ENCODE data around the gene RNF2.
"Not testable (repeated sequence)": the region's sequence is repeated elsewhere in the genome, so short reads cannot be mapped to it uniquely, and the experiment has no call there.

Gene RNF2

DNA sequence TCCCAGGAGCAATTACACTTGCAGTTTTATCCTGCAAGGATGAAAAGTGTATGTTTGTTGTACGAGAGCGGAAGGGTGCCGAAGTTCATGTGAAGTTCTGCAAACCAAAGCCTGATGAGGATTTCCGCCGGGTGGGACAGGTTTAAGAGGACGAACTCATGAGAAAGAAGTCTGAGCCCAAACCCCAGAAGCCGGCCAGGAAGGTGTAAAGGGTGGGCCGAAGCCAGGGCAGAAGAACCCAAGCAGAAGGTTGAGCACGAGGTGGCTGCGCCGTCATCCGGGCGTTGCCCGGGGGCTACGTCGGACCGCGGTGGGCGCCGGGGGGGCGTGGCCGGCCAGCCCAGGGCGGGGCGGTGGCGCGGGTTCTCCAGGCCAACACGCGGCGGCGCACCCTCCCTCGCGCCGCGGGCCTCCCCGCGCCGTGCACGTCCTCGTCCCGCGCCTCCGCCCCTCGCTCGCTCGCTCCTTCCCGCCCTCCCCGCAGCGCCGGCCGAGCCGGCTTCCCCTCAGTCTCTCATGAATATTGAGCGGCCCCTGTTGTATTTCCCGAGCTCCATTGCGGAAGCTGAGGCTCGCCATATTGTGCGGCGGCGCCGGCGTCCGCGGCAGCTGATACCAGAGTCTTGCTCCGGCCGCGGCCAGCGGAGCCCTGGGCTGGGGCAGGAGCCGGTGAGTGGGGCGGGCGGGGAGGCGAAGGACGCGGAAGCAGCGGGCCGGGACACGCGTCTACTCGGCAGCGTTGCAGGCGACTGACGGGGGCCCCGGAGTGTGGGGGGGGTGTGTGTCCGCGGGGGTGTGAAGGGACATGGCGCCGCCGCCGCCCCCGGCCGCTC is at the start of gene RNF2:
RNF2 (plus strand) TSS at position 578 of the 833 bp plus-strand sequence. CDS start 41,996 bp downstream, outside the sequence.
- peak; percentile 5 for DNase-seq

DNA sequence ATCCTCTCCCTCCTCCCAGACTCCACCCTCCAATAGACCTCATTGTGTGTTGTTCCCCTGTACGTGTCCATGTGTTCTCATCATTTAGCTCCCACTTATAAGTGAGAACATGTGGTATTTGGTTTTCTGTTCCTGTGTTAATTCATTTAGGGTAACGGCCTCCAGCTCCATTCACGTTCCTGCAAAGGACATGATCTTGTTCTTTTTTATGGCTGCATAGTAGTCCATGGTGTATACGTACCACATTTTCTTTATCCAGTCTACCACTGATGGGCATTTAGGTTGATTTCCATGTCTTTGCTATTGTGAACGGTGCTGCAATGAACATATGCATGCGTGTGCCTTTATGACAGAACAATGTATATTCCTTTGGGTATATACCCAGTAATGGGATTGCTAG is 45.4 kb upstream of the RNF2 start:
- DNase-seq, result not testable (repeated sequence)

DNA sequence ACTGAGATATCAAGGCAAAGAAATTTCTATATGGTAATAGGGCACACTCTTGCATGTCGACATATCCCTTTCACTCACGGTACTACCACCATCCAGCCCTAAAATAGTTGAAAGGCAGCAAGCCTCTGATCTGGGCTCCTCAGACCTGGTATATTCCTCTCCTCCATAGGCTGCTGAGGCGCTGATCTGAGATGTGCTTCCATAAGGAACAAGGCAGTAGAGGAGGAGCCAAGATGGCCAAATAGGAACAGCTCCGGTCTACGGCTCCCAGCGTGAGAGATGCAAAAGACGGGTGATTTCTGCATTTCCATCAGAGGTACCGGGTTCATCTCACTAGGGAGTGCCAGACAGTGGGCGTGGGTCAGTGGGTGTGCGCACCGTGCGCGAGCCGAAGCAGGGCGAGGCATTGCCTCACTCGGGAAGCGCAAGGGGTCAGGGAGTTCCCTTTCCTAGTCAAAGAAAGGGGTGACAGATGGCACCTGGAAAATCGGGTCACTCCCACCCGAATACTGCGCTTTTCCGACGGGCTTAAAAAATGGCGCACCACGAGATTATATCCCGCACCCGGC is 44.0 kb upstream of the RNF2 start:
- not testable (repeated sequence) for DNase-seq

DNA sequence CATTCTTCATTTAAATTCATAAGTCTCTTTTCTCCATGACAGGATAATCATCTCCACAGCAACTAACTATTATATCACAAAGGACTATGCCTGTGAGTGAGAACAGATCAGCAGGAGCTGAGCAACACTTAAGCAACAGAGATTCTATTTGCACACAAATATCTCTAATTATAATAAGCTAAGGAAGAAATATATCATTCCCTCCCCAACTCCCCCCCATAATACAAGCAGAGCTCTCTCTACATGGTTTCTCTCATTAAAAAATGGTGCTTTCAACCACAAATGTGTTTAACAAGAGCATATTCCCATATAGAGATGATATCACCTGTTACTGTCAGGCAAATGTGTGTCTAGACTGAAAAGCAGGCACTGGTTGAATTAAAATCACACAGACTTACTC is 36.5 kb upstream of the RNF2 start:
- DNase-seq, result no peak

DNA sequence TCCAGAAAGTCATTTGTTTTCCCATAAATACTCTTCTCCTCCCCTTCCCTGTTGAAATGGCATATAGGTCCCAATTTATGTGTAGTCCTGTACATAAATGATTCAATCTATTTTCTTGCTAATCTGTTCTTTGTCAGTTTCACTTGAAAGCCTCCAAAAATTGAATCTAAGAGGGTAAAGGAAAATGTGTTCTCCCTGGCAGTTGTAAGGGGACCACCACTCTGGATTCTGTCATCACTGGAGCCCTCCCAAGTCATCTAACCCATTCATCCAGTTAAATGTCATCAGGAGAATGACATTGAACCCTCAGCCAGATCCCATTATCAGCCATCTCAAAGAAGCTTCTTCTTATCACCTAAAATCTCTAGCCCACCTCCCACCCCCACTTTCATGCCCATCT is 35.0 kb upstream of the RNF2 start:
- no peak for DNase-seq

DNA sequence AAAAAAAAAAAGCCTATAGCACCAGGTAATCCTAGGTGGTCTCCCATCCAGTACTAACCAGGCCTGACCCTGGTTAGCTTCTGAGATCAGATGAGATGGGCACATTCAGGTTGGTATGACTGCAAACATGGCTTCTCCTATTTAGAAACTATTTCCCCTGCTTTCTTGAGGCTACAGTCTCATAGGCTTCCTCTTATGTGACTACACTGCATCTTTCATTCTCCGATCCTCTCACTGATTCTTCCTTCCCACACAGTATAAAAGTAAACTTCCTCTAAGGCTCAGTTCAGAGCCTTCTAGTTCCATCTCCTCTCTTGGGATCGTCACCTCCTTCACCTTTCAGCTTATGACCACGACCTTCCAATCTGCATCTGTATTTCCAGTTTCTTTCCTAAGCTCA is 30.4 kb upstream of the RNF2 start:
- DNase-seq, result no peak

DNA sequence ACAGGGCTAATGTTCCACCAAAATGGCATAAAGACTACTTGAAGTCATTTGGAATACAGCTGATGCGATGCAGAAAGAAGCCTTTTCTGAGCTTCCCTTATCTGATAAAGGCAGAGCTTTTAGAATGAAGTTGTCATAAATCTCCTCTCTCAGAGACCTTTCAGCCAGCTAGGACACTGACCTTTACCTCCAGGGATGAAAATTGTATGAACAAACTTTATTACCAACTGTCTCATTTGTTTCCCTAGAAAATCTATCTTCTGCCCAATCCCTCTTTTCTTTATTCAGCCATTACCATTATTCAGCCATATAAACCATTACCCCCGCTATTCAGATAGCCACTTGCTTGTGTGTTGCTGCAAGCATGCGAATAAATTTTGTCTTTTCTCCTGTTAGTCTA is 29.7 kb upstream of the RNF2 start:
- DNase-seq, result no peak

DNA sequence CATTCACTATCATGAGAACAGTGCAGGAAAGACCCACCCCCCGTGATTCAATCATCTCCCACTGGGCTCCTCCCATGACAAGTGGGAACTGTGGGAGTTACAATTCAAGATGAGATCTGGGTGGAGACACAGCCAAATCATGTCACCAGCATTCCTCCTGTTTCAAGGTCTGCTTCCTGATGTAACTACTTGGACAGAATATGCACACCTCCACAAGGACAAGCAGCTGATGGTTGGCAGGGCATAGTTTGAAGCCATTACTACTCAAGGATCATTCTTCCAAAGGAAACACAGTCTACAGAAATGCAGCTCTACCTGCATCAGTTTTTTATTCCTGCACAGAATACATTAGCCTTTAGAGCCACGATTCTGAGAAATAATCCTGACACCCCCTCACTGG is 28.5 kb upstream of the RNF2 start:
- no peak for DNase-seq

DNA sequence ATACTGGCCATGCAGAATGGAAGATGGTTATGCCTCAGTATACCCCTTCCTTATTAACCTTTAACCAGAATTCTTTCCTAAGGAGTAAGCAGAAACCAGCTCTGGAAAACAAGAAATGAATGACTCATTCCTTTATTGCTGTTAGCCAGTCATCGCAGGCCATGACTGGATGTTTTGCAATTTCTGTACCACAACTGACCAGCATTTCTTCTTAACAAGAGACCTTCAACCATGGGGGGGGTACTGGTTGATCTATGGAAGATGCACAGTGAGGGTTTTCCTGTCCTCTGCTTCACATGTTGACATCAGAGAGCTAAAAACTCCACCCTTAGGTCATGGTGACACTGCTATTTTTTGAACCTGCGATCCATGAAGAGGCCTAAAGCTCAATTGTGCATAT is 28.0 kb upstream of the RNF2 start:
- no peak for DNase-seq

DNA sequence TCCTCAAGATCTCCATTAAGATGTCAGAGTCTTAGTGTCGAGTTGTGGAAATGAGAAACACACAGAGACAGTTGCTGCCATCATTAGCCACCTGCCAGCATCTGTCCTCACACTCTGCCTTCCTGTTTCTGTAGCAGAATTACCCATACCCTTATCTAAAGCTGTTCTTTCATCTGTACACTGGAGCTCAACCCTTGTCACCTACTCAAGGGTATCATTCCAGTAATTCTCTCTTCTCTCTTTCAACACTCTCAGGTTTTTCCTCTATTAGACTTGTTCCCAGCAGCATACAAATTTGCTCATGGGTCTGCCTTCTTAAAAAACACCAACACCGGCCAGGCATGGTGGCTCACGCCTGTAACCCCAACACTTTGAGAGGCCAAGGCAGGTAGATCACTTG is 27.4 kb upstream of the RNF2 start:
- DNase-seq, result no peak

DNA sequence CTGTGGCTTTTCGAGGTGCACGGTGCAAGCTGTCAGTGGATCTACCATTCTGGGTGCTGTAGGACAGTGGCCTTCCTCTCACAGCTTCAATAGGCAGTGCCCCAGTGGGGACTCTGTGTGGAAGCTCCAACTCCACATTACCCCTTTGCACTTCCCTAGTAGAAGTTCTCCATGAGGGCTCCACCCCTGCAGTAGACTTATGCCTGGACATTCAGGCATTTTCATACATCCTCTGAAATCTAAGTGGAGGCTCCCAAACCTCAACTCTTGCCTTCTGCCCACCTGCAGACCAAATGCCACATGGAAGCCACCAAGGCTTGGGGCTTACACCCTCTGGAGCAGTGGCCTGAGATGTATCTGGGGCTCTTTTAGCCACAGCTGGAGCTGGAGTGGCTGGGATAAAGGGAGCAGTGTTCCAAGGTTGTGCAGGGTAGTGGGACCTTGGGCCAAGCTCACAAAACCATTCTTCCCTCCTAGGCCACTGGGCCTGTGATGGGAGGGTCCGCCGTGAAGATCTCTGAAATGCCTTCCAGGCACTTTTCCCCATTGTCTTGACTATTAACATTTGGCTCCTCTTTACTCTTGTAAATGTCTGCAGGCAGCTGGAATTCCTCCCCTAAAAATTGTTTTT is 18.0 kb upstream of the RNF2 start:
- no peak for DNase-seq

DNA sequence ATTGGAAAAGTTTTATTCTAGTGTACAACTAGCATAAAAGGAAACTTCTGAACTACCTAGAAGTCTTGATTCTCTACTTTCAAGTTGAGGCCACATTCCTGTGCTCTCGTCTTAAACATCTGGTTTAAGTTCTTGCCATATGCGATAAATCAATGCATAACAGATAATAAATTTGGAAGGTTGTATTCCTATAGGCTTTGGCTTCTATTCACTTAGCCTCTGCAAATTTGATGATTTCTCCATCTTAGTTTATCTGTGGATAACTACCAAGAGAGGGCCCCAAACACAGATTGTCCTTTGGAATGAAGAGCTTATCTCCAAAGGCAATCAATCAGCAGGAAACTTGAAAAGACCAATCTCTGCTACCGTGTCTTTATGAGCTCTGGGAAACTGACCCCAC is 11.7 kb upstream of the RNF2 start:
- DNase-seq, result no peak

DNA sequence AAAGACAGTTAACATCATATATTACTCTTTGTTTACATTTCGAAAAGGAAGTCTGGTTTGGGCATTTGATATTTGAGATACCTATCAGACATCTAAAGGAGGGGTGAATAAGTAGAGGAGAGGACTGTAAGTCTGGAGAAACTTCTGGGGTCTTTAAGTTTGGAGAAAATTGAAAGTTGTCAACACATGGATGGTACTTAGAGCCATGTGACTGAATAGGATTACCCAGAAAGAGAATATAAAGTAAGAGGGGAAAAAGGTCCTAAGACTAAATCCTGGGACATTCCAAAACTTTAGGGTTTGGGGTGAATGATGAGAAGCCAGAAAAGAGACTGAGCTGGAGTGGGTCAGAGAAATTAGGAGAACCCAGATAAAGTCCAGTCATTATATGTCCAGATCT is 10.1 kb upstream of the RNF2 start:
- DNase-seq, result no peak

DNA sequence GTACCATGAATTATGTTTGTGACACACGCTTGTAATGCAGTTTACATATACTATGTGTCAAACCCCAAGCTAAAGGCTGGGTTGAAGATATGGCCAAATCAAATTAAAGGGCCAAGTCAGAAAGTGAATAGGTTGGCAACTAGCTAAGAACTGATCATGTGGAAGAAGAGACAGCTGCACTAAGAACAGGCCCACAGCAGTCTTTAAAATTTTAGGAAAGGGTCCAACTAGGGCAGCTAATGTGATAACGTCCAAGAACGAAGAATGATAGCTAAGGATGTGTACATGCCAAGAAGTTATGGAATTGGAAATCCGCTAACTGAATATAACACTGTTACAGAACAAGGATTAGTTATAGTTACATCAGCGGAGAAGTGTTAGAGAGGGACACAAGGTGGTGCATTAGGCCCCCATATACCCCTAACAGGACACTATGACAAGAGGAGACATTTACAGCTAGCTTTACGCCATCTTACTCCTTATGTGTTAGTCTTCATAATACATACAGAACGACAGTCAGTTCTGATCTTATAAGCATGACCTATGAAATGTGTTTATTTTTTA is 6.5 kb upstream of the RNF2 start:
- DNase-seq, result no peak

DNA sequence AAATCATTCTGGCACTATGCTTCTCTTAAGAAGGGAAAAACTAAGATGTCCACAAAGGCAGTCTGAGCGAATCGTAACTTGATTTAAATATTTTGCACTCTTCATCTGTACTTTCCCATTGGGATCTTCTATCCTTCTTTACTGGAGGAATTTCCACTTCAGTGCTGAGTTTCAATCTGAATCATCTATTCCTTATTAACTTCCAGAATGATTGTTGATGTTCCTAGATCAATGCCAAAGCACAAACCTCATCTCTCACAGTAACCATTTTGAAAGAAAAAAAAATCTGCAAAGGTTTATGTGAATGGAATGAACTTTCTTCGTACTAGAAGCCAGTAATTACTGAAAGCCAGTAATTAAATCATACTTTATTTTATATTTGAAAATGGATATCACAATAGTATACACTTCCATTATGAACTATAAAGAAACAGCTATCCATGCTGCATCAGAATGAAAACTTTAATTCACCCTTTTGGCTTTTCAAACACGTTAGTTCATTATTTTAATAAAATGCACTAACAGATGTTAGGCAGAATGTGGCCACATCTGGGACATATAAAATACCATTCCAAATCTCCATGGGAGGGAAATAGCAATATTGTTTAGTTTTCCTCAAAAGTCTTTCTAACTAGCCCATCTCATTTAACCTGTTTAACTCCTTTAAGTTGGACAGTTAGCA is 5.5 kb upstream of the RNF2 start:
- no peak for DNase-seq

DNA sequence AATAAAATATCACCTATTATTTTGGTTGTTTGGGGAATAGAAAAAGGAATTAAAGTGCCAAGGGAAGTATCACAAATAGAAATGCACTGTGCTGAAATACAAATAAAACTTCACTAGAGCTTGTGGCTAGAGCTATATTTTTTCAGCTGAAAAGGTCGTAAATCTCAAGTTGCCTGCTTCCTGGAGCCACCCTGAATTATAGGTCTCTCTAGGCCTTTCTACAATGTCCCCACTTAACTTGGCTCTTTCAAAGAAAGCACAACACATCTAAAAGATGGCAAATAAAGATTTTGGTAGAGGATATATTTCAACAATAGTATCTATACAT is 5.0 kb upstream of the RNF2 start:
- DNase-seq, result no peak

DNA sequence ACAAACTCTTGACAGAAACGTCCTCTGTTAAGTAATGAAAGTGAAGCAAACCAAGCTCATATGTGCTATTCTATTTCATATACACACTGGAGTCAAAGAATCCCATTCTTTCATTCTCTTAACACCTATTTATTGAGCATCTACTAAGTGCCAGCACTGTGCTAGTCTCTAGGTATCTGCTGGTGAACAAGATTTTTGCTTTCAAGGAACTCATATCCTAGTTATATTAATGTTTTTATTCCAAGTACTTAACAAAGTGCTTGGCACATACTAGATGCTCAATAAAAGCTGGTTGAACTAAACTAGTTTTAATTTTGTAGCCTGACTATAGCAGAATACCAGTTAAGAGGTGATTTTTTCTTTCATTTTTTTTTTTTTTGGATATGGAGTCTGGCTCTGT is 3.6 kb upstream of the RNF2 start:
- DNase-seq, result no peak

DNA sequence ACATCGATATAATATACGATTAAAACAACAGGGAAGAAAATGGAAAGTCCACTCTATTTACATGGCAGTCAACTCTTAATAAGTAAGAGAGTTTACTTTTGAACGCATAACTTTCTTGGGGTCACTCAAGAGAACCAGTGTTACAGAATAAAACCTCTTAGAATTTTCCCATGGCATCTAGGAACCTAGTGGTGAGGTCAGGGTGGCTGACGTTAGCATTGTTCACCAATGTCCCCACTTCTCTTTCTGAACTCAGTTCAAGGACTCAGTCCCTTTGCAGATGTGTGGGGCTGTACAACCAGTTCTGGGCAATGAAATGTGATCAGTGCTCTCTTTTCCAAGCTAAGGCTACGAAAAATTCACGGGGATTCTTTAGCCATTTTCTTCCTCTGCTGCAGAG is 2.6 kb upstream of the RNF2 start:
- no peak for DNase-seq

DNA sequence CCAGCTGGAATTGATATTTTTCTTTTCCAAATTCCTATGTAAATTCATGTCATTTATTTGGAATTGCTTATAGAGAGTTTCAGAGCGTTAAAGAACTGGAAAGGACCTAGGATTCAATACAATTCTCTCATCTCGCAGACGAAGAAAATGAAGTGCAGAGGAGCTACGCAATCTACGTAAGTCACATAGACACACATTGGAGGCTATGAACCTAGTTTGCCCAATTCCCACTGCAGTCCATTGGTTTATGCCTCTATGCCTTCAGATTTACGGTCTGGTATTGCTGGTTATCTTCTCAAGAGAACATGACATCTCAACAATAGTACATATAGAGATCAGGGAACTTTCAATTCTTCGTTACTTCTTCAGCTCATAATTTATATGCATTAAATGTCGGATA is 971 bp upstream of the RNF2 start:
- no peak for DNase-seq

DNA sequence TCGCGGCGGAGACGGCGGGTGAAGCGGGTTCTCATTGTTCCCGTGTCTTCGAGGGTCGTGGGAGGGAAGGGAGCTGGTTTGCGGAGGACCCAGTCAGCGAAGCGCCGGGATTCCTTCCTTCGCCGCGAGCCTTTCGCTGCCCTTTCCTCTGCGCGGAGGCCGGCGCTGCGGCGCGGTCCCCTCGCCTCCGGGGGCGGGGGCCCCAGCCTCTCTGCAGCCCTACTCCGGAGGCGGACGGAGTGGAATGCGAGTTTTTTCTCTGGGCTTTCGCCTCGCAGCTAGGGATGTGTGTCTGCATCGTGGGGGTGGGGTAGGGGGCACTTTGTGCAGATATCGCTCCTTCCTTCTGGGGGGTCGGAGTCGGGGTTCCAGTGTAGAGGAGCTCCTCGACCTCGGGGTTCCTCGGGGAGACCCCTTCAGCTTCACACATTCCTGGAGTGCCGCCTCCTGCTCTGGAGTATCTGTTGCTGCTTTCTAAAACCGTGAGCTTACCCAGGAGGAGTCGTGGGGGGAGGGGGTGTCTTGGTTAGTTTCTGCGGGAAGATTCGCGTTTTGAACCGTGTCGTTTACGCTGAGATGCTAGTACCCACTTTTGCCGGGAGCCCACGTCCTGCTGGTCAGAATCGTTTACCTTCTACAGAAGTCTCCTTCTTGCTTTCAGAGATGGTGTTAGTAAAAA is 595 bp downstream of the RNF2 start:
- peak; percentile 5 for DNase-seq

DNA sequence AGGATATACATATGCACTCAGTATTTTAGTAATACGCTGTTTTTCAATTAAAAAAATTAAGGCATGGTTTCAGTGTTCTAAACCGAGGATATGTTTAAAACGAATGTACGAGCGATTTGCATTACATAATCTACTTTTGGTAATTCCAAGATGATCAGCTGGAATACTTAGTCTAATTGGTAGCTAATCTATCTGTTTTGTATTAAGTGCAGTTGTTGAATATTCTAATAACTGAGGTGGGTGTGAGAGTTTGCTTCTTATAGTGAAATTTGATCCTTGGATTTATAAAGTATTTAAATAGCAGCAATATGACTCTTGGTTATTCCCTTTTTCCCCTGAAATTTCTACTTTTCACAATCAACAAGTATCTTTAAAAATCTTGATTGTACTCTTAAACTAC is 1.3 kb downstream of the RNF2 start:
- no peak for DNase-seq

DNA sequence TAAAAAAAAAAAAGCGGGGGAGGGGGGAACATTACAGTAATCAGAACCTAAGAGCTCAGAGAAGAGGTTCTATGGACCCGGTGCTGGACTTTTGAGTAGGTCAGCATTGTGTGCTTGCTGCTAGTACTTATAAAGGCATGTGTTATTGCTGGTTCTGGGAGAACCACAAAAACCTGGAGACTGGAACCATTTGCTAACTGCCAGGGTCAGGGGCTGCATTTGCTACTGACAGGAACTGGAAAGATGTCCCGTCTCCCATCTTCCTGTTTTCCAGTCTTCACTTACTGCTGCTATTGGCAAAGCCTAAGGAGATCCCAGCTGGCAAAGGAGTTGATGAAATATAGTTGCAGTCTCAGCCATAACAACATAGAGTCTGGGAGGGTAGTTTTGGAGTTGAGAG is 4.3 kb downstream of the RNF2 start:
- no peak for DNase-seq

DNA sequence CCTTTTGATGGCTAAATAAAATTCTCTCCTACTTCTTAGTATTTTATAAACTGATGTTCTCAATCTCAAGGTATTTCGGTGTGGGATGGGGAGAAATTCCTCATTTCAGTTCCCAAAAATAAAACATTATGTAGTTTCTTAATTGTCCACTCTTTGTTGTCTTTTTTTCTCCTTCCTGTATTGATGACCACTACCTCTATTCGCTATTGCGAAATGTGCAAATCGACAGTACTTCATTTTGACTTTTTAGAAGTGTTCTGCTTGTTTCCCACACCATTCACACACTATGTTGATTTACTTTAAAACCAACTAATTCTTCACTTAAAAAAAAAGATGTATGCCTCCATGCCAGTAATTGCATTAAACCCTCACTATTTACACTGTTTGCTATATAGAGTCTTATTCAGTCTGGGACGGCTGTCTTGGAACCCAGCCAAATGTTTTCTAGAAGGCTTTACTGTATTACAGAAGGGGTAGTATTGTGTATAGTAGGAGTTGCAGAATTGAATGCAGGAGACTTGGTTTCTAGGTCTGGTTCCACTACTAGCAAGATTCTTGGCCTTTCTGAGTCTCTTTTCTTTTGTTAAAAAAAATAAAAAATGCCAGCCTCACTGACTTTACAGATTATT is 5.6 kb downstream of the RNF2 start:
- DNase-seq, result no peak
